Bronchial epithelial cell (primary cell): ENCODE data around the gene IGFBP5. TPM values are rescaled to one million over a fixed set of nuclear protein-coding genes. Genes with fewer than 3 reads are reported as not detected.

ENCODE experiments used
- DNase-seq: peaks from one replicate; pipeline ENCODE4 v3.0.0-alpha.2; 2010; ENCODE audit warnings: low read depth
- FAIRE-seq: peaks from 2 replicates; lab custom pipeline; 2011; peaks lifted over from hg19 to GRCh38; lab: Jason Lieb, UNC
- H3K27me3 ChIP-seq: 2 replicates; pipeline ENCODE4 v1.5.1; 2011; ENCODE audit warnings: low read length; ENCODE audit not compliant: control insufficient read depth, insufficient read depth
- H3K36me3 ChIP-seq: 2 replicates; pipeline ENCODE4 v1.5.1; 2011; ENCODE audit warnings: low read length; ENCODE audit not compliant: control insufficient read depth, insufficient read depth
- H3K4me3 ChIP-seq: 2 replicates; pipeline ENCODE4 v1.5.1; 2011; ENCODE audit warnings: mild to moderate bottlenecking, low read depth, low read length, control low read depth
- total RNA-seq: library from RNA; depleted of rRNA; stranded (reverse); fragments of >200 nt; gene quantifications from 2 replicates; pipeline ENCODE4 v1.2.1, GENCODE V29; 2014
- TF ChIP-seq, protein P1 (sequence below): IDR thresholded peaks from 2 replicates; pipeline ENCODE4 v1.5.1; 2011; ENCODE audit warnings: mild to moderate bottlenecking, moderate library complexity, low read length, control low read depth, inconsistent platforms; ENCODE audit not compliant: insufficient read depth, severe bottlenecking

IGFBP5 gene
- total RNA-seq, 1 donor from 2014 or later, result 9.2 TPM

GRCh38 chr2:216629784-216630183 is 65.6 kb downstream of the IGFBP5 start:
- no peak for DNase-seq
- no peaks in the 10 kb centered on the region for H3K36me3 ChIP-seq
- H3K27me3 ChIP-seq, result peaks cover 1% of the 10 kb centered on the region
- H3K4me3 ChIP-seq, result no peak overlapping the region
- TF ChIP-seq, protein P1, sequence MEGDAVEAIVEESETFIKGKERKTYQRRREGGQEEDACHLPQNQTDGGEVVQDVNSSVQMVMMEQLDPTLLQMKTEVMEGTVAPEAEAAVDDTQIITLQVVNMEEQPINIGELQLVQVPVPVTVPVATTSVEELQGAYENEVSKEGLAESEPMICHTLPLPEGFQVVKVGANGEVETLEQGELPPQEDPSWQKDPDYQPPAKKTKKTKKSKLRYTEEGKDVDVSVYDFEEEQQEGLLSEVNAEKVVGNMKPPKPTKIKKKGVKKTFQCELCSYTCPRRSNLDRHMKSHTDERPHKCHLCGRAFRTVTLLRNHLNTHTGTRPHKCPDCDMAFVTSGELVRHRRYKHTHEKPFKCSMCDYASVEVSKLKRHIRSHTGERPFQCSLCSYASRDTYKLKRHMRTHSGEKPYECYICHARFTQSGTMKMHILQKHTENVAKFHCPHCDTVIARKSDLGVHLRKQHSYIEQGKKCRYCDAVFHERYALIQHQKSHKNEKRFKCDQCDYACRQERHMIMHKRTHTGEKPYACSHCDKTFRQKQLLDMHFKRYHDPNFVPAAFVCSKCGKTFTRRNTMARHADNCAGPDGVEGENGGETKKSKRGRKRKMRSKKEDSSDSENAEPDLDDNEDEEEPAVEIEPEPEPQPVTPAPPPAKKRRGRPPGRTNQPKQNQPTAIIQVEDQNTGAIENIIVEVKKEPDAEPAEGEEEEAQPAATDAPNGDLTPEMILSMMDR, result no peak
- FAIRE-seq, result no peak

DNA sequence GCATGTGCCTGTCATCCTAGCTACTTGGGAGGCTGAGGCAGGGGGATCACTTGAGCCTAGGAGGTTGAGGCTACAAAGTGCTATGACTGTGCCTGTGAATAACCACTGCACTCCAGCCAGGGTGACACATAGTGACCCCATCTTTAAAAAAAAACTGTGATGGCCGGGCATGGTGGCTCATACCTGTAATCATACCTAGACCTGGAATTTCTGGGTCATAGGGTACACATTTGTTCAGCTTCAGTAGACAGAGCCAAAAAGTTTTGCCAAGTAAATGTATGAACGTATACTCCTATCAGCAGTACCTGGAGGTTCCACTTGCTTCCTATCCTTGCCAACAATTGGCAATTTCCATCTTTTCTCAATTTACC is 68.5 kb downstream of the IGFBP5 start:
- DNase-seq (no peak), FAIRE-seq (no peak)
- Histone ChIP-seq H3K4me3 (no peak overlapping the region), H3K27me3 (no peaks in the 10 kb centered on the region), H3K36me3 (no peaks in the 10 kb centered on the region)
- TF ChIP-seq, protein P1, result no peak

DNA sequence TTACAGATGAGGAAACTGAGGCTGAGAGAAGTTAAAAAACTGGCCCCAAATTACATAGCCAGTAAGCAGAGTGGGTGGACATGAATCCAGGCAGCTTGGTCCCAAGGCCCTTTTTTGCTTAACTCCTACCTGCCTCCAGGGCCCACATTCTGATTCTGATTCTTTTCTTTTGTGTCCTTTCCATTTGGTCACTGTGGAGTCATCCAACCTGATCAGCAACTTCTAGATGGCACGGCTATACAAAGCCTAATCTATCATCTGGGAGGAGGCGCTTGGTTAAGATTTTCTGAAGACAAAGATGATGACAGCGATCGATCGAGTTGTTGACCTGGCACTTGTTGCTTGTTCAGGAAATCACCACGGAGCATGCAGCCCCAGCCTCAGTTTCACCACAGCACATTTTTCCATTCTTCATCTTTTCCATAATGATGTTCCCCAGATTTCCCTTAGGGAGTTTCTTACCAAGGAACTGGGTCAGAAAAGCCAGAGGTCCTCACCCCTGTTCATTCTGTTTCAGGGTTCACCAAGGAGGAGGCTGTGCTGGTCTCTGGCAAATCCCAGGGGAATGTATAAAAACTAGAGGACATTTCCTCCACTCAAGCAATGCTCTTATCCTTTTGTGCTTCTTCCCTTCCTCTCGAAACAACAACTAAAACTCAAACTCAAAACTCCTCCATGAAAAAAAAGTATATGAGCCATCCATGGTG is 69.0 kb downstream of the IGFBP5 start:
- Histone ChIP-seq H3K27me3 (no peaks in the 10 kb centered on the region), H3K4me3 (no peak overlapping the region), H3K36me3 (no peaks in the 10 kb centered on the region)
- DNase-seq, result no peak
- TF ChIP-seq, protein P1, result no peak
- no peak for FAIRE-seq

DNA sequence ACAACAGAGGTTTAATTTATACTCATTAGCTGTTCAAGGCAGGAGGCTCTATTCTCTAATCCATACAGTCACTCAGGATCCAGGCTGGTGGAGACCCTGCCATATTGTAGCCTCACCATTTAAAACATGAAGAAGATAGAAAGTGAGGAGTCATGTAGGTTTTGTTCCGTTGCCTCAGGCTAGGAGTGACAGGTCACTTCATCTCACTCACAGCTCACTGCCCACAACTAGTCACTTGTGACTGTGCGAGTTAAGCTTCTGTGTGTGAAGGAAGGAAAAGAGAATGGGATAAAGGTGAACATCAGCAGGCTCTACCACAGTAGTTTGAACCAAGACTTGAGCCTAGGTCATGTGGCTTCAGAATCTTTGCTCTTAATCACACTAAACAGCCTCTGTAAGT is 71.1 kb downstream of the IGFBP5 start:
- peak; percentile 89 for FAIRE-seq
- no peak overlapping the region for H3K4me3 ChIP-seq
- H3K27me3 ChIP-seq, result no peaks in the 10 kb centered on the region
- no peak for DNase-seq
- TF ChIP-seq, protein P1, result no peak
- no peaks in the 10 kb centered on the region for H3K36me3 ChIP-seq

GRCh38 chr2:216622526-216622925 is 72.8 kb downstream of the IGFBP5 start:
- TF ChIP-seq, protein P1, result no peak
- DNase-seq (no peak), FAIRE-seq (no peak)
- no peak overlapping the region for H3K4me3 ChIP-seq
- no peaks in the 10 kb centered on the region for H3K36me3 ChIP-seq
- no peaks in the 10 kb centered on the region for H3K27me3 ChIP-seq

Other genes with a start within 250 kb of the IGFBP5 start
- gene RPL37A, start 196.7 kb downstream of the IGFBP5 start, total RNA-seq, result 2,461 and 3,525 TPM in 2 replicates
- 41.1 and 329 TPM in 2 replicates for gene IGFBP2, start 62.1 kb downstream of the IGFBP5 start, total RNA-seq
- gene TNP1, start 164.5 kb upstream of the IGFBP5 start, total RNA-seq, result not detected in 2 replicates